A673 (cell line): ENCODE measurements around the gene SOX11.

Source experiments
- EZH2 ChIP-seq: fragments of 200-600 bp; sonication (generic); IDR thresholded peaks from 2 replicates; pipeline ENCODE4 v1.6.1; 2017; ENCODE audit warnings: borderline replicate concordance, low read depth, mild to moderate bottlenecking, mixed read lengths, antibody characterized with exemption, low read length; ENCODE audit not compliant: poor library complexity, severe bottlenecking
- TF ChIP-seq, protein P1 (sequence below): fragments of 300-800, 200-600 bp; sonication (generic); conservative IDR thresholded peaks from 2 replicates; pipeline ENCODE4 v1.5.1; 2017; ENCODE audit warnings: low read depth, mild to moderate bottlenecking, antibody characterized with exemption, low read length, moderate library complexity, mixed read lengths

DNA sequence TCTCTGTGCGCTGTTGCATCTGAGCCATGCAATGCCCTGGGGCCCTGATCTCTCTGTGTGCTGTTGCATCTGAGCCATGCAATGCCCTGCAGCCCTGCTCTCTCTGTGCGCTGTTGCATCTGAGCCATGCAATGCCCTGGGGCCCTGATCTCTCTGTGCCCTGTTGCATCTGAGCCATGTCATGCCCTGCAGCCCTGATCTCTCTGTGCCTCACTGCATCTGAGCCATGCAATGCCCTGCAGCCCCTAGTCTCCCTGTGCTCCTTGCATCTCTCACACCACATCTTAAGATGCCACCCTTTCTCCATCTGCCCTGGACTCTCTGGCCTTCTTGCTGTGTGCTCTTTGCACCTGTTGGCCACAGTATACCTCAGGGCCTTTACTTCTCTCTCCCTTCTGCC lies 56.2 kb downstream of the SOX11 start:
- TF ChIP-seq, protein P1, sequence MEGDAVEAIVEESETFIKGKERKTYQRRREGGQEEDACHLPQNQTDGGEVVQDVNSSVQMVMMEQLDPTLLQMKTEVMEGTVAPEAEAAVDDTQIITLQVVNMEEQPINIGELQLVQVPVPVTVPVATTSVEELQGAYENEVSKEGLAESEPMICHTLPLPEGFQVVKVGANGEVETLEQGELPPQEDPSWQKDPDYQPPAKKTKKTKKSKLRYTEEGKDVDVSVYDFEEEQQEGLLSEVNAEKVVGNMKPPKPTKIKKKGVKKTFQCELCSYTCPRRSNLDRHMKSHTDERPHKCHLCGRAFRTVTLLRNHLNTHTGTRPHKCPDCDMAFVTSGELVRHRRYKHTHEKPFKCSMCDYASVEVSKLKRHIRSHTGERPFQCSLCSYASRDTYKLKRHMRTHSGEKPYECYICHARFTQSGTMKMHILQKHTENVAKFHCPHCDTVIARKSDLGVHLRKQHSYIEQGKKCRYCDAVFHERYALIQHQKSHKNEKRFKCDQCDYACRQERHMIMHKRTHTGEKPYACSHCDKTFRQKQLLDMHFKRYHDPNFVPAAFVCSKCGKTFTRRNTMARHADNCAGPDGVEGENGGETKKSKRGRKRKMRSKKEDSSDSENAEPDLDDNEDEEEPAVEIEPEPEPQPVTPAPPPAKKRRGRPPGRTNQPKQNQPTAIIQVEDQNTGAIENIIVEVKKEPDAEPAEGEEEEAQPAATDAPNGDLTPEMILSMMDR, result no peak
- no peak for TF ChIP-seq EZH2
